H1 (cell line): Measurements from ENCODE around the gene ECT2L. TPM values are rescaled to one million over a fixed set of nuclear protein-coding genes. Genes with fewer than 3 reads are reported as not detected.

ENCODE experiments used
- CTCF ChIA-PET: fragments of 300-600 bp; sonication (Branson Sonifier 250); formaldehyde crosslinking; loops from one replicate; lab custom pipeline; 2021; ENCODE audit not compliant: partially characterized antibody; lab: Charles Lee
- POLR2A ChIA-PET: fragments of 300-600 bp; sonication (Branson Sonifier 250); formaldehyde crosslinking; loops from one replicate; lab custom pipeline; 2021; ENCODE audit warnings: inconsistent platforms; ENCODE audit not compliant: partially characterized antibody; lab: Charles Lee
- DNase-seq, 2 experiments: peaks; one replicate each; pipeline versions ENCODE4 v3.0.0 to v3.0.0-alpha.2; 2010 to 2022; ENCODE audit warnings: low spot score in 2 of 2, low read depth in 1 of 2, mixed read lengths in 1 of 2
- FAIRE-seq: peaks from 2 replicates; lab custom pipeline; 2011; peaks lifted over from hg19 to GRCh38; lab: Jason Lieb, UNC
- H2AFZ ChIP-seq: 2 replicates; pipeline ENCODE4 v1.8.1; 2012; ENCODE audit warnings: low read length, inconsistent platforms
- H2AK5ac ChIP-seq: 2 replicates; pipeline ENCODE4 v1.6.1; 2013; ENCODE audit warnings: low read depth, low read length
- H2BK120ac ChIP-seq: replicated peaks from 2 replicates; pipeline ENCODE3; 2013; ENCODE audit warnings: low read depth, low read length, inconsistent platforms
- H2BK12ac ChIP-seq: 2 replicates; pipeline ENCODE4 v1.6.1; 2013; ENCODE audit warnings: low read depth, low read length
- H2BK15ac ChIP-seq: 2 replicates; pipeline ENCODE4 v1.6.1; 2013; ENCODE audit warnings: low read length
- H2BK20ac ChIP-seq: 2 replicates; pipeline ENCODE4 v1.6.1; 2013; ENCODE audit warnings: low read length
- H2BK5ac ChIP-seq: 2 replicates; pipeline ENCODE4 v1.6.1; 2013; ENCODE audit warnings: low read depth, low read length
- H3K14ac ChIP-seq: 2 replicates; pipeline ENCODE4 v1.6.1; 2013; ENCODE audit warnings: inconsistent platforms; ENCODE audit not compliant: insufficient read length
- H3K18ac ChIP-seq: 2 replicates; pipeline ENCODE4 v1.6.1; 2013; ENCODE audit warnings: low read length; ENCODE audit errors: extremely low read depth
- H3K23ac ChIP-seq: 2 replicates; pipeline ENCODE4 v1.6.1; 2013; ENCODE audit warnings: inconsistent platforms; ENCODE audit not compliant: insufficient read length
- H3K23me2 ChIP-seq: 2 replicates; pipeline ENCODE4 v1.6.1; 2013; ENCODE audit warnings: low read depth, low read length
- H3K27ac ChIP-seq: 2 replicates; pipeline ENCODE4 v1.6.1; 2011; ENCODE audit warnings: low read depth, low read length, inconsistent platforms
- H3K27me3 ChIP-seq, 4 experiments: replicated peaks in 1 of 4; 1 replicate in 1 of 4; 2 replicates in 3 of 4; pipeline versions ENCODE4 v1.6.1 to v1.8.1; 2011 to 2013; ENCODE audit warnings: low read length in 3 of 4, mild to moderate bottlenecking in 3 of 4, inconsistent platforms in 2 of 4, mixed read lengths in 2 of 4, moderate library complexity in 1 of 4; ENCODE audit not compliant: control insufficient read depth in 3 of 4, insufficient read depth in 3 of 4; ENCODE audit errors: extremely low read depth in 1 of 4
- H3K36me3 ChIP-seq, 4 experiments: 2 replicates each; pipeline versions ENCODE4 v1.6.1 to v1.8.1; 2011 to 2013; ENCODE audit warnings: mild to moderate bottlenecking in 4 of 4, low read length in 3 of 4, moderate library complexity in 2 of 4, control low read depth in 1 of 4, inconsistent platforms in 1 of 4; ENCODE audit not compliant: insufficient read depth in 4 of 4, control insufficient read depth in 2 of 4
- H3K4ac ChIP-seq: replicated peaks from 2 replicates; pipeline ENCODE3; 2013; ENCODE audit warnings: low read length, low read depth, mixed read lengths, inconsistent platforms; ENCODE audit not compliant: insufficient read length
- H3K4me1 ChIP-seq, 4 experiments: replicated peaks in 1 of 4; 1 replicate in 1 of 4; 2 replicates in 3 of 4; pipeline versions ENCODE4 v1.6.1 to v1.8.1; 2011 to 2013; ENCODE audit warnings: low read length in 3 of 4, inconsistent platforms in 2 of 4, mixed read lengths in 1 of 4; ENCODE audit not compliant: insufficient read depth in 4 of 4, control insufficient read depth in 3 of 4
- H3K4me2 ChIP-seq, 2 experiments: 2 replicates each; pipeline versions ENCODE4 v1.6.1 to v1.8.1; 2011 to 2013; ENCODE audit warnings: low read depth in 2 of 2, low read length in 2 of 2, control low read depth in 1 of 2, inconsistent platforms in 1 of 2, mild to moderate bottlenecking in 1 of 2; ENCODE audit not compliant: insufficient read depth in 1 of 2
- H3K4me3 ChIP-seq, 4 experiments: fragments of 200-600, 300-600 bp in 1 of 4; sonication (generic), shearing (Covaris generic), sonication (Bioruptor Twin) in 1 of 4; 2 replicates each; pipeline versions ENCODE4 v1.5.1 to v1.8.1; 2011 to 2016; ENCODE audit warnings: low read length in 4 of 4, low read depth in 3 of 4, control low read depth in 2 of 4, inconsistent platforms in 2 of 4, mild to moderate bottlenecking in 2 of 4, mixed read lengths in 1 of 4, moderate library complexity in 1 of 4; ENCODE audit not compliant: insufficient read depth in 2 of 4; ENCODE audit errors: extremely low read depth in 1 of 4
- H3K56ac ChIP-seq: replicated peaks from 2 replicates; pipeline ENCODE3; 2013; ENCODE audit warnings: low read depth, mild to moderate bottlenecking, mixed read lengths, low read length, inconsistent platforms; ENCODE audit not compliant: insufficient read length
- H3K79me1 ChIP-seq: 2 replicates; pipeline ENCODE4 v1.6.1; 2013; ENCODE audit warnings: low read depth, low read length, control low read depth
- H3K79me2 ChIP-seq, 2 experiments: 2 replicates each; pipeline versions ENCODE4 v1.6.1 to v1.8.1; 2012 to 2013; ENCODE audit warnings: low read length in 2 of 2, mild to moderate bottlenecking in 2 of 2, inconsistent platforms in 1 of 2; ENCODE audit not compliant: insufficient read depth in 2 of 2, control insufficient read depth in 1 of 2
- H3K9ac ChIP-seq, 4 experiments: replicated peaks in 1 of 4; 1 replicate in 1 of 4; 2 replicates in 3 of 4; pipeline versions ENCODE4 v1.6.1 to v1.8.1; 2011 to 2013; ENCODE audit warnings: low read depth in 3 of 4, low read length in 3 of 4, control low read depth in 2 of 4, mild to moderate bottlenecking in 2 of 4, moderate library complexity in 2 of 4, inconsistent platforms in 1 of 4; ENCODE audit errors: extremely low read depth in 1 of 4
- H3K9me3 ChIP-seq, 2 experiments: 2 replicates each; pipeline versions ENCODE4 v1.6.1 to v1.8.1; 2012 to 2013; ENCODE audit warnings: mild to moderate bottlenecking in 2 of 2, moderate library complexity in 2 of 2, control low read depth in 1 of 2, inconsistent platforms in 1 of 2, low read depth in 1 of 2, low read length in 1 of 2, mixed read lengths in 1 of 2; ENCODE audit not compliant: insufficient read depth in 2 of 2
- H4K20me1 ChIP-seq, 2 experiments: replicated peaks in 1 of 2; 2 replicates each; pipeline versions ENCODE3 to v1.8.1; 2011 to 2013; ENCODE audit warnings: inconsistent platforms in 2 of 2, low read length in 2 of 2, mild to moderate bottlenecking in 1 of 2; ENCODE audit not compliant: insufficient read depth in 2 of 2, control insufficient read depth in 1 of 2
- H4K5ac ChIP-seq: 2 replicates; pipeline ENCODE4 v1.6.1; 2013; ENCODE audit warnings: low read length, low read depth, mixed read lengths, inconsistent platforms; ENCODE audit not compliant: insufficient read length
- H4K8ac ChIP-seq: 2 replicates; pipeline ENCODE4 v1.8.0; 2013; ENCODE audit warnings: mild to moderate bottlenecking, moderate library complexity, low read length, inconsistent platforms; ENCODE audit not compliant: insufficient read depth; ENCODE audit errors: extremely low read depth
- H4K91ac ChIP-seq: replicated peaks from 2 replicates; pipeline ENCODE3; 2013; ENCODE audit warnings: low read length, mixed read lengths, inconsistent platforms; ENCODE audit not compliant: insufficient read length
- CHD1 ChIP-seq: IDR thresholded peaks from 2 replicates; pipeline ENCODE4 v1.6.1; 2012; ENCODE audit warnings: low read depth, low read length, improper control_type of control experiment
- EZH2 ChIP-seq: fragments of 200-600 bp; sonication (generic); IDR thresholded peaks from 2 replicates; pipeline ENCODE4 v1.7.1; 2012; ENCODE audit warnings: low read depth, mild to moderate bottlenecking, moderate library complexity, low read length, inconsistent platforms; ENCODE audit not compliant: severe bottlenecking
- KDM1A ChIP-seq: fragments of 200-600, 300-600 bp; sonication (generic); IDR thresholded peaks from 2 replicates; pipeline ENCODE4 v1.7.1; 2016; ENCODE audit warnings: mild to moderate bottlenecking, low read length, borderline replicate concordance
- NRF1 ChIP-seq: IDR thresholded peaks from 2 replicates; pipeline ENCODE4 v1.6.1; 2011; ENCODE audit warnings: mild to moderate bottlenecking, low read depth, low read length, improper control_type of control experiment
- POLR2A ChIP-seq, 2 experiments: IDR thresholded peaks; 1 replicate in 1 of 2; 2 replicates in 1 of 2; pipeline ENCODE4 v1.6.1; 2011; ENCODE audit warnings: low read depth in 2 of 2, low read length in 2 of 2, mild to moderate bottlenecking in 2 of 2; ENCODE audit errors: control extremely low read depth in 1 of 2
- POU5F1 ChIP-seq: IDR thresholded peaks from 2 replicates; pipeline ENCODE4 v1.6.1; 2011; ENCODE audit warnings: low read depth, mild to moderate bottlenecking, low read length, moderate library complexity
- RAD21 ChIP-seq, 2 experiments: IDR thresholded peaks in 1 of 2; conservative IDR thresholded peaks in 1 of 2; 2 replicates each; pipeline ENCODE4 v1.6.1; 2011; ENCODE audit warnings: low read depth in 2 of 2, low read length in 2 of 2, improper control_type of control experiment in 1 of 2, inconsistent platforms in 1 of 2, mild to moderate bottlenecking in 1 of 2, moderate library complexity in 1 of 2
- SIRT6 ChIP-seq: IDR thresholded peaks from one replicate; pipeline ENCODE4 v1.7.1; 2012; ENCODE audit warnings: low read length, inconsistent platforms
- TEAD4 ChIP-seq: IDR thresholded peaks from 2 replicates; pipeline ENCODE4 v1.6.1; 2012; ENCODE audit warnings: low read depth, low read length, inconsistent platforms, mixed read lengths
- WGBS, 2 experiments: shearing (Covaris generic) in 1 of 2; methylation state at CpG; one replicate each; pipeline versions ENCODE4 v1.1.6 to v1.1.7; 2013 to 2015; ENCODE audit warnings: low lambda C conversion rate in 2 of 2, mixed read lengths in 2 of 2, inconsistent platforms in 1 of 2, low coverage in 1 of 2, missing lambda C conversion rate in 1 of 2; ENCODE audit not compliant: insufficient replicate concordance in 2 of 2, insufficient coverage in 1 of 2, insufficient read length in 1 of 2; ENCODE audit errors: extremely low coverage in 1 of 2, missing lambda C conversion rate in 1 of 2; 5-methylcytosine and 5-hydroxymethylcytosine counted together
- polyA plus RNA-seq, 7 experiments: library from polyadenylated mRNA; depleted of rRNA in 3 of 7; stranded (reverse) in 5 of 7; unstranded in 2 of 7; fragments of >200 nt in 5 of 7; fragments of 200-250 nt in 2 of 7; gene quantifications; 1 replicate in 5 of 7; 2 replicates in 1 of 7; 4 replicates in 1 of 7; pipeline versions ENCODE4 v1.2.1 to v1.2.3, GENCODE V29; 2011 to 2013; ENCODE audit warnings: missing spikeins in 2 of 7, mixed read lengths in 2 of 7
- total RNA-seq: library from RNA; stranded (reverse); fragmentation: NEBNext Ultra II Directional; extraction: Animal tissue kit (Norgen Biotek cat#: 25700); gene quantifications from 2 replicates; pipeline ENCODE4 v1.2.1, GENCODE V29; 2021
- TF ChIP-seq, protein P1 (sequence below), 3 experiments: IDR thresholded peaks; 1 replicate in 2 of 3; 2 replicates in 1 of 3; pipeline versions ENCODE4 v1.5.1 to v1.6.1; 2011; ENCODE audit warnings: low read length in 3 of 3, mild to moderate bottlenecking in 3 of 3, inconsistent platforms in 2 of 3, low read depth in 1 of 3, moderate library complexity in 1 of 3; ENCODE audit not compliant: insufficient read depth in 1 of 3; ENCODE audit errors: control extremely low read depth in 1 of 3

Gene ECT2L
- total and polyA plus RNA-seq, 2 of the 8 experiments (the other 6 are each of a cell fraction or from before 2014, with no cell fraction given): not detected

DNA sequence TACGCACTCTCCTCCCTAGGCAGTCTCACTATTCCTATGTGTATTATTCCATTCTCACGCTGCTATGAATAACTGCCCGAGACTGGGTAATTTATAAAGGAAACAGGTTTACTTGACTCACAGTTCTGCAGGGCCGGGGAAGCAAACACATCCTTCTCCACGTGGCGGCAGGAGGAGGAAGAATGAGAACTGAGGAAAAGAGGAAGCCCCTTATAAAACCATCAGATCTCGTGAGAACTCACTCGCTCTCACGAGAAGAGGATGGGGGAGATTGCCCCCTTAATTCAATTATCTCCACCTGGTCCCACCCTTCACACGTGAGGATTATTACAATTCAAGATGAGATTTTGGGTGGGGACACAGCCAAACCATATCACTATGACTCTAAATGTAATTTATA lies 61.9 kb downstream of the ECT2L start:
- Histone ChIP-seq H3K14ac (no peak overlapping the region), H3K56ac (no peak overlapping the region), H3K23me2 (no peaks in the 10 kb centered on the region), H3K79me1 (no peaks in the 10 kb centered on the region), H3K23ac (no peak overlapping the region), H2BK120ac (no peak overlapping the region), H3K4ac (no peak overlapping the region), H2BK15ac (no peak overlapping the region), H3K27me3 (no peaks in the 10 kb centered on the region), H3K18ac (no peak overlapping the region), H3K9me3 (no peaks in the 10 kb centered on the region), H4K91ac (no peak overlapping the region), H3K79me2 (no peaks in the 10 kb centered on the region), H3K27ac (no peak overlapping the region), H3K4me1 (no peaks in the 10 kb centered on the region), H2BK12ac (no peak overlapping the region), H3K9ac (no peak overlapping the region), H2AK5ac (no peak overlapping the region), H3K36me3 (no peaks in the 10 kb centered on the region), H3K4me3 (no peak overlapping the region), H2AFZ (no peak overlapping the region), H3K4me2 (no peak overlapping the region), H4K20me1 (no peaks in the 10 kb centered on the region), H2BK5ac (no peak overlapping the region), H2BK20ac (no peak overlapping the region), H4K8ac (no peak overlapping the region), H4K5ac (no peak overlapping the region)
- DNase-seq (no peak), FAIRE-seq (no peak)
- CTCF ChIA-PET: interaction anchor here (1.4 kb wide), 1 partner anchor 42 kb away, joined by 3 read pairs; no protein-coding TSS in a partner anchor
- POLR2A ChIA-PET: no interaction called here
- TF ChIP-seq CHD1 (no peak), KDM1A (no peak), POLR2A (IDR thresholded peaks at IDR 0.05; ENCODE audit: control extremely low read depth in 1 of 2, low read depth in 2 of 2, low read length in 2 of 2) (no peak), EZH2 (no peak), NRF1 (no peak), SIRT6 (no peak), RAD21 (IDR thresholded peaks at IDR 0.05 in 1 of 2, conservative IDR thresholded peaks at IDR 0.05 in 1 of 2; ENCODE audit: low read depth in 2 of 2, low read length in 2 of 2) (no peak), TEAD4 (no peak), POU5F1 (no peak)
- TF ChIP-seq, protein P1, sequence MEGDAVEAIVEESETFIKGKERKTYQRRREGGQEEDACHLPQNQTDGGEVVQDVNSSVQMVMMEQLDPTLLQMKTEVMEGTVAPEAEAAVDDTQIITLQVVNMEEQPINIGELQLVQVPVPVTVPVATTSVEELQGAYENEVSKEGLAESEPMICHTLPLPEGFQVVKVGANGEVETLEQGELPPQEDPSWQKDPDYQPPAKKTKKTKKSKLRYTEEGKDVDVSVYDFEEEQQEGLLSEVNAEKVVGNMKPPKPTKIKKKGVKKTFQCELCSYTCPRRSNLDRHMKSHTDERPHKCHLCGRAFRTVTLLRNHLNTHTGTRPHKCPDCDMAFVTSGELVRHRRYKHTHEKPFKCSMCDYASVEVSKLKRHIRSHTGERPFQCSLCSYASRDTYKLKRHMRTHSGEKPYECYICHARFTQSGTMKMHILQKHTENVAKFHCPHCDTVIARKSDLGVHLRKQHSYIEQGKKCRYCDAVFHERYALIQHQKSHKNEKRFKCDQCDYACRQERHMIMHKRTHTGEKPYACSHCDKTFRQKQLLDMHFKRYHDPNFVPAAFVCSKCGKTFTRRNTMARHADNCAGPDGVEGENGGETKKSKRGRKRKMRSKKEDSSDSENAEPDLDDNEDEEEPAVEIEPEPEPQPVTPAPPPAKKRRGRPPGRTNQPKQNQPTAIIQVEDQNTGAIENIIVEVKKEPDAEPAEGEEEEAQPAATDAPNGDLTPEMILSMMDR (IDR thresholded peaks at IDR 0.05; ENCODE audit: control extremely low read depth in 1 of 3, insufficient read depth in 1 of 3, low read depth in 1 of 3, low read length in 3 of 3): no peak
- 91% methylated on average over 10 of the region's 10 CpGs; no CpG with 5 or more reads in 1 of the 2 experiments for WGBS, 2 experiments
